ENCODE data around the gene DUSP18. TPM values are rescaled to one million over a fixed set of nuclear protein-coding genes. Genes with fewer than 3 reads are reported as not detected.
A peak's percentile ranks its signal among the peaks of the same experiment; 100 is the strongest.
"Not testable (repeated sequence)": the region's sequence is repeated elsewhere in the genome, so short reads cannot be mapped to it uniquely, and the experiment has no call there.

DUSP18 gene
- polyA plus RNA-seq, 4 donors: 4.3 to 9.4 (median 7.7) TPM

DNA sequence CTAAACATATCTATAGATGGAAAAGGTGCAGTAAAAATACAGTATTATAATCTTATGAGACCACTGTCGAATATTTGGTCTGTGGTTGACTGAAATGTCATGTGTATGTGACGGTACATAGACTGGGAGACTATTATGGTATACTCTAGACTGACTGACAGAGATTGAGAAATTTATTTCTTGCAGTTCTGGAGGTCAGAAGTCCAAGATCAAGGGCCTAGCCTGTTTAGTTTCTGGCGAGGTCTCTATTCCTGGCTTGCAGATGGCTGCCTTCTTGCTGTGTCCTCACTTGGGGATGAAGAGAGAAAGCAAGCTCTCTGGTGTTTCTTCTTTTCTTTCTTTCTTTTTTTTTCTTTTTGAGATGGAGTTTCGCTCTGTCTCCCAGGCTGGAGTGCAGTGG lies 19.7 kb upstream of the DUSP18 start:
- DNase-seq (peak; percentile 16 to 89), FAIRE-seq (no peak)
- no peaks in the 10 kb centered on the region for H3K36me3 ChIP-seq (ENCODE audit: control insufficient read depth in 3 of 3, insufficient read depth in 2 of 3, low read depth in 1 of 3, low read length in 3 of 3)
- H3K4me3 ChIP-seq (ENCODE audit: low read depth in 1 of 3, low read length in 3 of 3): no peak overlapping the region
- 31 to 72% (median 65%) methylated on average over 4 of the region's 4 CpGs for WGBS, 3 donors
- no peaks in the 10 kb centered on the region for H3K9me3 ChIP-seq (ENCODE audit: control insufficient read depth in 2 of 2, insufficient read depth in 1 of 2, low read depth in 1 of 2, low read length in 1 of 2)
- no peaks in the 10 kb centered on the region for H3K27me3 ChIP-seq (ENCODE audit: control insufficient read depth in 3 of 3, insufficient read depth in 3 of 3, low read length in 3 of 3)
- no peak overlapping the region for H3K27ac ChIP-seq (ENCODE audit: low read depth in 1 of 3, low read length in 2 of 3)
- no peaks in the 10 kb centered on the region for H3K4me1 ChIP-seq (ENCODE audit: control insufficient read depth in 3 of 3, insufficient read depth in 2 of 3, low read depth in 1 of 3, low read length in 2 of 3)

DNA sequence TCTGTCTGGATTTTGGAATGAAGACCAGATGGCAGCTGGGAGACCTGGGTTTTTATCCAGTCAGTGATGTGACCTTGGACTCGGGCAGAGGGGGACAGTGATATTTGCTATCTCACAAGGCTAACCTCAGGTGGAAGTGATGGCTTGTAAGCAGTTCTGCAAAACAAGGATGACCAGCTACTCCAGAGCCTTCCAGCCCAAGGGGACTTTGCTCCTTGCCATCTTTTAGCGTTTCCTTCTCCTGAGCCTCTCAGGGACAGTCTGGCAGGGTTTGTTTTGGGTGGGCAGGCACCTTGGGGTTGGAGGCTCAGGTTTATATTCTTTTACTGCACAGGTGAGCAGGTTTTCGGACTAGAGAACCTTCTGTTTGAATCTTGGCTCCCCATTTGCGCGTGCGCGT lies 17.5 kb upstream of the DUSP18 start:
- peak; percentile 22 to 49 for DNase-seq
- Histone ChIP-seq H3K9me3 (ENCODE audit: control insufficient read depth in 2 of 2, insufficient read depth in 1 of 2, low read depth in 1 of 2, low read length in 1 of 2) (no peaks in the 10 kb centered on the region), H3K27ac (ENCODE audit: low read depth in 1 of 3, low read length in 2 of 3) (no peak overlapping the region), H3K36me3 (ENCODE audit: control insufficient read depth in 3 of 3, insufficient read depth in 2 of 3, low read depth in 1 of 3, low read length in 3 of 3) (no peaks in the 10 kb centered on the region), H3K4me1 (ENCODE audit: control insufficient read depth in 3 of 3, insufficient read depth in 2 of 3, low read depth in 1 of 3, low read length in 2 of 3) (no peaks in the 10 kb centered on the region), H3K27me3 (ENCODE audit: control insufficient read depth in 3 of 3, insufficient read depth in 3 of 3, low read length in 3 of 3) (no peaks in the 10 kb centered on the region), H3K4me3 (ENCODE audit: low read depth in 1 of 3, low read length in 3 of 3) (no peak overlapping the region)
- no peak for FAIRE-seq
- 31 to 71% (median 49%) methylated on average over 7 of the region's 7 CpGs for WGBS, 3 donors

DNA sequence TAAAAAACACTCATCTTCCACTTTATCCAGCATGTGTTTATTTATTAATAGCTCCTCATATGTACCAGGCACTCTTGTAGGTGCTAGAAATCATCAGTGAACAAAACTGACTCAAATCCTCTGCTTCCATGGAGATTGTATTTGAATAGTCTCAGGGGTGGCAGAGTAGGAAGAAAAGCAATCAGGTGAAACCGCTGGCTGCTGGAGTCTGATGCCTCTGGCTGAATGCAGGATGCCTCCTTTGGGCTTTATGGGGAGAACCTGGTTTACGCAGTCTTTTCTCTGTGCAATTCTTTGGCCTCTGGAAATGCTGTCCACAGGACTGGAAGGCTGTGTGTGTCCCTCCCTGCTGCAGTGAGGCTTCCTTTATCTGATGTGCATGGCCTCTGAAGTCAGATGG lies 14.2 kb upstream of the DUSP18 start:
- H3K4me1 ChIP-seq (ENCODE audit: control insufficient read depth in 3 of 3, insufficient read depth in 2 of 3, low read depth in 1 of 3, low read length in 2 of 3): no peaks in the 10 kb centered on the region
- H3K27ac ChIP-seq (ENCODE audit: low read depth in 1 of 3, low read length in 2 of 3): no peak overlapping the region
- FAIRE-seq (no peak), DNase-seq (no peak)
- H3K27me3 ChIP-seq (ENCODE audit: control insufficient read depth in 3 of 3, insufficient read depth in 3 of 3, low read length in 3 of 3): no peaks in the 10 kb centered on the region
- H3K4me3 ChIP-seq (ENCODE audit: low read depth in 1 of 3, low read length in 3 of 3): no peak overlapping the region
- no peaks in the 10 kb centered on the region for H3K36me3 ChIP-seq (ENCODE audit: control insufficient read depth in 3 of 3, insufficient read depth in 2 of 3, low read depth in 1 of 3, low read length in 3 of 3)
- WGBS, 3 donors: 61 to 81% (median 75%) methylated on average over 2 of the region's 2 CpGs
- H3K9me3 ChIP-seq (ENCODE audit: control insufficient read depth in 2 of 2, insufficient read depth in 1 of 2, low read depth in 1 of 2, low read length in 1 of 2): no peaks in the 10 kb centered on the region

DNA sequence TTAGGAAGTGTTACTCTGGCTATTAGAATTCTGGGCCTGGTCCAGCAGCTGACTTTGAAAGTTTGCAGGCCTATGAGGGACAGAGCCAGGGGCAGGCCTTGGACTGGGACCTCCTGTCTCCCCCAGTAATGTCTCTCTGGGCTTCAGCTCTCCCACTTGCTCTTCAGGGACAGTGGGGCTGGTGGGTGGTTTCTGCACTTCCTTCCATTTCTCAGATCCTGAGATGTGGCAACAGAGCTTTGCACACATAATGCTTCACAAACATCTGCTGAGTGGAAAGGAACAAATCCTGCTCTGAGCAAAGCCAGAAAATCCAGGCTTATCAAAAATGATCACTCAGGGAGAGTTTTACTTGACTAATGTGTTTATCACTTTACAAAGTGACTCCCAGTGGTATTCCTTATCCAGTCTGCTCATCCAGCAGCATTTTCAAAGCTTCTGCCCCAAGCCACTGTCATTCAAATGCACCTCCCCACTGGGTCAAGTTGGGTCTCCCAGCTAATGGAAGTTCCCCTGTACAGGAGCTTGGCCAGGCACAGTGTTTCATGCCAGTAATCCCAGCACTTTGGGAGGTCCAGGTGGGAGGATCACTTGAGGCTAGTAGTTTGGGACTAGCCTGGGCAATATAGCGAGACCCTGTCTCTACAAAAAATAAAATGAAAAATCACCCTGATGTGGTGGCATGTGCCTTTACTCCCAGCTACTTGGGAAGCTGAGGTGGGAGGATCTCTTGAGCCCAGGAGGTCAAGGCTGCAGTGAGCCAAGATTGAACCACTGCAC lies 13.5 kb upstream of the DUSP18 start:
- no peak for FAIRE-seq
- no peaks in the 10 kb centered on the region for H3K9me3 ChIP-seq (ENCODE audit: control insufficient read depth in 2 of 2, insufficient read depth in 1 of 2, low read depth in 1 of 2, low read length in 1 of 2)
- H3K27me3 ChIP-seq (ENCODE audit: control insufficient read depth in 3 of 3, insufficient read depth in 3 of 3, low read length in 3 of 3): no peaks in the 10 kb centered on the region
- DNase-seq: no peak
- H3K36me3 ChIP-seq (ENCODE audit: control insufficient read depth in 3 of 3, insufficient read depth in 2 of 3, low read depth in 1 of 3, low read length in 3 of 3): no peaks in the 10 kb centered on the region
- 85 to 93% (median 91%) methylated on average over 1 of the region's 1 CpG for WGBS, 3 donors
- H3K4me3 ChIP-seq (ENCODE audit: low read depth in 1 of 3, low read length in 3 of 3): no peak overlapping the region
- H3K27ac ChIP-seq (ENCODE audit: low read depth in 1 of 3, low read length in 2 of 3): no peak overlapping the region
- no peaks in the 10 kb centered on the region for H3K4me1 ChIP-seq (ENCODE audit: control insufficient read depth in 3 of 3, insufficient read depth in 2 of 3, low read depth in 1 of 3, low read length in 2 of 3)

DNA sequence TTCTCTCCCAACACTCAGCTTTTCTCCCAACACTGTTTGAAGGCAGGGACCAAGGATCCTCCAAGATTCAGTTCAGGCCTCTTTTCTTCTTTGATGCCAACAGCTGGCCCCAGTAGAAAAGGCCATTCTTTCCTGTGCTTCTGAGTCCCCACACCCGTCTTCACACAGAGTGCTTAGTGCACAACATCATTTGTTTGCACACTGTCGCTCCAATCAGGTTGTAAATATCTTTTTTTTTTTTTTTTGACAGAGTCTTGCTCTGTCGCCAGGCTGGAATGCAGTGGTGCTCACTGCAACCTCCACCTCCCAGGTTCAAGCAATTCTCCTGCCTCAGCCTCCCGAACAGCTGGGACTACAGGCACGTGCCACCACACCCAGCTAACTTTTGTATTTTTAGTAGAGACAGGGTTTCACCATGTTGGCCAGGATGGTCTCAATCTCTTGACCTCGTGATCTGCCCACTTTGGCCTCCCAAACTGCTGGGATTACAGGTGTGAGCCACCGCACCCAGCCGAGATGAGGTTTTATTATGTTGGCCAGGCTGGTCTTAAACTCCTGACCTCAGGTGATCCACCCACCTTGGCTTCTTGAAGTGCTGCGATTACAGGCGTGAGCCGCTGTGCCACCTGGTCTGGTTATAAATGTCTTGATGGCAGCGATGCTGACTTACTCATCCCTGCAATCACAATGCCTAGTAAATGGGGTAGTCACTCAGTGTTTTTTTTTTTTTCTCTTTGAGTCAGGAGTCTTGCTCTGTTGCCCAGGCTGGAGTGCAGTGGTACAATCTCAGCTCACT lies 12.4 kb upstream of the DUSP18 start:
- FAIRE-seq; H3K27ac ChIP-seq (ENCODE audit: low read depth in 1 of 3, low read length in 2 of 3); H3K4me3 ChIP-seq (ENCODE audit: low read depth in 1 of 3, low read length in 3 of 3); H3K4me1 ChIP-seq (ENCODE audit: control insufficient read depth in 3 of 3, insufficient read depth in 2 of 3, low read depth in 1 of 3, low read length in 2 of 3); H3K27me3 ChIP-seq (ENCODE audit: control insufficient read depth in 3 of 3, insufficient read depth in 3 of 3, low read length in 3 of 3); H3K36me3 ChIP-seq (ENCODE audit: control insufficient read depth in 3 of 3, insufficient read depth in 2 of 3, low read depth in 1 of 3, low read length in 3 of 3); H3K9me3 ChIP-seq (ENCODE audit: control insufficient read depth in 2 of 2, insufficient read depth in 1 of 2, low read depth in 1 of 2, low read length in 1 of 2): not testable (repeated sequence)
- whole genome bisulfite sequencing, 3 donors: 24 to 66% (median 35%) methylated on average over 12 of the region's 12 CpGs
- DNase-seq: peak in 1 of 2 donors; percentile 63

DNA sequence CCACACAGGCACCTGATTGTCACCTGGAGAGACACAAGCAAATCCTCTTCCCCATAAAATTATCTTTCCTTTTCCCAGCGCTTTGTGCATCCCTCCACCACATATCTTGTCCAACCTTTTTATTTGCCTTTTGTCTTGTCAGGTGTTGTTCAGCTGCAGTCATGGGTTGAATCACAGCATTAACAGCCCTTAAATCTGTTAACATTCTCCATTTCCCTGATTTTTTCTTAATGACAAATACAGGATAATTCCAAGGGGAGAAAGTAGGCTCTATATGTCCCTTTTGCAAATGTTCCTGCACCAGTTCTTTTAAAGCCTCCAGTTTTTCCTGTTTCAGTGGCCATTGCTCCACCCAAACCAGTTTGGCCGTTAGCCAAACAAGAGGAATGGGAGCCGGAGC lies 8.9 kb upstream of the DUSP18 start:
- H3K36me3 ChIP-seq (ENCODE audit: control insufficient read depth in 3 of 3, insufficient read depth in 2 of 3, low read depth in 1 of 3, low read length in 3 of 3); FAIRE-seq; H3K4me3 ChIP-seq (ENCODE audit: low read depth in 1 of 3, low read length in 3 of 3); DNase-seq; H3K27me3 ChIP-seq (ENCODE audit: control insufficient read depth in 3 of 3, insufficient read depth in 3 of 3, low read length in 3 of 3); H3K4me1 ChIP-seq (ENCODE audit: control insufficient read depth in 3 of 3, insufficient read depth in 2 of 3, low read depth in 1 of 3, low read length in 2 of 3); H3K27ac ChIP-seq (ENCODE audit: low read depth in 1 of 3, low read length in 2 of 3); H3K9me3 ChIP-seq (ENCODE audit: control insufficient read depth in 2 of 2, insufficient read depth in 1 of 2, low read depth in 1 of 2, low read length in 1 of 2): not testable (repeated sequence)
- WGBS, 3 donors: 51 to 69% (median 52%) methylated on average over 3 of the region's 3 CpGs

DNA sequence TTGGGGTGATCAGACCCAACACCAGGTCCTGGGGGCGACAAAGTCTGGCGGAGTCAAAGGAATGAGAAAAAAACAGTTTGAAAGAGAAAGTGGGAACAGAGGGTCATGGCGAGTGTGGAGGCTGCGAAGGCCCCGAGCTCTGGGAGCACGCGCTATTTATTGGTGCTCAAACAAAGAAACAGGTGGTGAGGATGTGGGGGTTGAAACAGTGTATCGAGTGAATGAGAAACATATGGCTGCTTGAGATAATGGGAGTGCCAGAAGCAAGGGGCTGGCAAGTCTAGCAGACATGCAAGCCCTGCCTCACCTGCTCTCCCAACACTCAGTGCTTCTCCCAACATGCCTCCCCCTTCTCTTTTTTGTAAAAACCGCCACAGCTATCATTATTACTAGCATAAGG lies 7.8 kb upstream of the DUSP18 start:
- H3K36me3 ChIP-seq (ENCODE audit: control insufficient read depth in 3 of 3, insufficient read depth in 2 of 3, low read depth in 1 of 3, low read length in 3 of 3): no peaks in the 10 kb centered on the region
- H3K4me3 ChIP-seq (ENCODE audit: low read depth in 1 of 3, low read length in 3 of 3): no peak overlapping the region
- WGBS, 3 donors: 78 to 81% (median 80%) methylated on average over 9 of the region's 9 CpGs
- peaks cover 0 to 3% (median 0%) of the 10 kb centered on the region in 3 donors for H3K4me1 ChIP-seq (ENCODE audit: control insufficient read depth in 3 of 3, insufficient read depth in 2 of 3, low read depth in 1 of 3, low read length in 2 of 3)
- no peak overlapping the region for H3K27ac ChIP-seq (ENCODE audit: low read depth in 1 of 3, low read length in 2 of 3)
- FAIRE-seq (no peak), DNase-seq (peak in 1 of 2 donors; percentile 38)
- H3K9me3 ChIP-seq (ENCODE audit: control insufficient read depth in 2 of 2, insufficient read depth in 1 of 2, low read depth in 1 of 2, low read length in 1 of 2): no peaks in the 10 kb centered on the region
- no peaks in the 10 kb centered on the region for H3K27me3 ChIP-seq (ENCODE audit: control insufficient read depth in 3 of 3, insufficient read depth in 3 of 3, low read length in 3 of 3)

DNA sequence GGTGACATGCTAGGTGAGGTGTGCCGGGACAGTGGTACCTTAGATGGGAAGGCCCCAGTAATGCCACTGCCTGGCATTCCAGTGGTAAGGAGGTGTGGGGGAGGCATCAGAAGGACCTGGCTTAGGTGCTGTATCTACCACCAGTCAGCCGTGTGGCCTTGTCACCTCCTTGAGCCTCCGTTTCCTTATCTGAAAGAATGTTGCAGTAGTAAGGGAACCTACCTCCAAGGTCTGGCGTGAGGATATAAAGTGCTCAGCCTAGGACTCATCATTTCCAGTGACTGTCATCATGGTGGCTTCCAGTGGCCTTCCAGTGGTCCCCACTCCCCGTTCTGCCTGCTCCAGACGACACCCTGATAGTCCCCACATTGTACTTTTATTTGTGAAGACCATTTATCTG lies 6.8 kb upstream of the DUSP18 start:
- no peak for DNase-seq
- peaks cover 0 to 3% (median 0%) of the 10 kb centered on the region in 3 donors for H3K4me1 ChIP-seq (ENCODE audit: control insufficient read depth in 3 of 3, insufficient read depth in 2 of 3, low read depth in 1 of 3, low read length in 2 of 3)
- H3K27ac ChIP-seq (ENCODE audit: low read depth in 1 of 3, low read length in 2 of 3): no peak overlapping the region
- 82 to 90% (median 90%) methylated on average over 6 of the region's 6 CpGs for WGBS, 3 donors
- no peak for FAIRE-seq
- no peak overlapping the region for H3K4me3 ChIP-seq (ENCODE audit: low read depth in 1 of 3, low read length in 3 of 3)
- H3K36me3 ChIP-seq (ENCODE audit: control insufficient read depth in 3 of 3, insufficient read depth in 2 of 3, low read depth in 1 of 3, low read length in 3 of 3): no peaks in the 10 kb centered on the region
- H3K27me3 ChIP-seq (ENCODE audit: control insufficient read depth in 3 of 3, insufficient read depth in 3 of 3, low read length in 3 of 3): no peaks in the 10 kb centered on the region
- H3K9me3 ChIP-seq (ENCODE audit: control insufficient read depth in 2 of 2, insufficient read depth in 1 of 2, low read depth in 1 of 2, low read length in 1 of 2): no peaks in the 10 kb centered on the region
